Gastroesophageal sphincter (tissue), 4 donors: Measurements from ENCODE around the gene MAL. TPM values are rescaled to one million over a fixed set of nuclear protein-coding genes. Genes with fewer than 3 reads are reported as not detected.

Source experiments
- ATAC-seq: fragments of 150-250 bp; one replicate; pipeline ENCODE4 v1.9.1; 2016; ENCODE audit warnings: mild to moderate bottlenecking, moderate library complexity
- H3K27ac ChIP-seq, 4 donors: fragments of 200-600 bp; sonication (generic) in 3 of 4; 1 replicate in 3 of 4; 2 replicates in 1 of 4; pipeline ENCODE4 v1.5.1; 2016 to 2019
- H3K27me3 ChIP-seq: fragments of 200-600 bp; sonication (generic); one replicate; pipeline ENCODE4 v1.5.1; 2019
- H3K36me3 ChIP-seq, 2 donors: fragments of 200-600 bp; sonication (generic); one replicate each; pipeline ENCODE4 v1.5.1; 2019; ENCODE audit warnings: control low read depth in 1 of 2
- H3K4me1 ChIP-seq, 3 donors: fragments of 200-600 bp; sonication (generic); 1 replicate in 2 of 3; 2 replicates in 1 of 3; pipeline ENCODE4 v1.5.1; 2016 to 2019; ENCODE audit warnings: control low read depth in 2 of 3
- H3K4me3 ChIP-seq, 2 donors: fragments of 200-600 bp; sonication (generic); one replicate each; pipeline ENCODE4 v1.5.1; 2019; ENCODE audit warnings: mild to moderate bottlenecking in 1 of 2, moderate library complexity in 1 of 2
- H3K9me3 ChIP-seq, 3 donors: fragments of 200-600 bp; sonication (generic); one replicate each; pipeline ENCODE4 v1.5.1; 2017 to 2019; ENCODE audit warnings: control low read depth in 2 of 3
- CTCF ChIP-seq, 4 experiments: fragments of 200-600 bp in 2 of 4; fragments of 450-650 bp in 2 of 4; sonication (generic) in 1 of 4; IDR thresholded peaks; one replicate each; pipeline ENCODE4 v1.5.1; 2017 to 2019; ENCODE audit warnings: antibody characterized with exemption in 4 of 4, mild to moderate bottlenecking in 2 of 4, moderate library complexity in 2 of 4
- EP300 ChIP-seq: sonication (generic); formaldehyde crosslinking; IDR thresholded peaks from one replicate; pipeline ENCODE4 v1.6.1; 2017; ENCODE audit warnings: antibody characterized with exemption, mild to moderate bottlenecking
- POLR2A ChIP-seq, 2 donors: fragments of 450-650 bp; IDR thresholded peaks; one replicate each; pipeline ENCODE4 v1.6.1; 2017; ENCODE audit warnings: antibody characterized with exemption in 2 of 2, mild to moderate bottlenecking in 2 of 2, moderate library complexity in 1 of 2
- POLR2AphosphoS5 ChIP-seq: sonication (generic); formaldehyde crosslinking; IDR thresholded peaks from one replicate; pipeline ENCODE4 v1.6.1; 2017; ENCODE audit warnings: antibody characterized with exemption
- WGBS, 2 donors: methylation state at CpG; one replicate each; pipeline ENCODE4 v1.1.5; 2018; ENCODE audit warnings: low coverage in 1 of 2; 5-methylcytosine and 5-hydroxymethylcytosine counted together
- total RNA-seq, 4 donors: library from RNA; depleted of rRNA; stranded (reverse); fragments of >200 nt; gene quantifications; one replicate each; pipeline ENCODE4 v1.1.0, GENCODE V29; 2016

MAL gene
- total RNA-seq, 4 donors from 2014 or later: 21.3 to 39.8 (median 32.0) TPM

DNA sequence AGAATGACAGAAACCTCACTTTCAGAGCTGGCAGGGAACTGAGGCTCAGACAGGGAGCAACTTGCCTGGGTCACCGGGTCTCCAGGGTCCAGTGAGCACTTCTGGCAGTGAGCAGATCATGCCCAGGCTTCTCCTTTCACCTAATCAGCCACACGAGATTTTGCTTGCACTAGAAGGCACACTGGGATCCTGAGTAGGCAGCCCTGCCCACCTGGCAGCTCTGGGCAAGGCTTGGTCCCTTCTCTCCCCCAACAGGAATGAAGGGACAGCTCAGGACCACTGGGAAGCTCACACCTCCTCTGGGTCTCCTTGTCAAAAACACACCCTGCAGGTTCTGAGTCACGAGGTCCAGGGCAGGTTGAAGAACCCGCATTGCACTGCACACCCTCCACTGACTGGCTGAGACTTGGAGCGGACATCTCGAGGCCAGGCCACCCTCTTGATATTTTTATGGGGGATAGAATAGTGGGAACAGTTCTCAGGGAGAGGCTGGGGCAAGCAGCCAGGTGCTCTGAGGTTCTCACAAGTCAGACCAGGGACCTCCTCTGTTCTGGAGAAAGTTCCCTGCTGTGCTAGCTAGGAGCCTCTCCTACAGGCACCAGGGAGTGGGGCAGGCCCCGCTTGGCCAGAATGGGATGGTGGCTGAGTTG lies 5.7 kb downstream of the MAL start:
- Histone ChIP-seq H3K27me3 (peaks cover 66% of the 10 kb centered on the region), H3K9me3 (no peaks in the 10 kb centered on the region), H3K36me3 (no peaks in the 10 kb centered on the region), H3K4me1 (peaks cover 0 to 13% (median under 1%) of the 10 kb centered on the region in 3 donors), H3K27ac (peak overlapping the region in 1 of 4 donors; percentile 11), H3K4me3 (no peak overlapping the region)
- no peak for ATAC-seq
- no peak for TF ChIP-seq CTCF (IDR thresholded peaks at IDR 0.05)
- no peak for TF ChIP-seq POLR2A (IDR thresholded peaks at IDR 0.05)
- no peak for TF ChIP-seq EP300
- TF ChIP-seq POLR2AphosphoS5: no peak
- 83% methylated on average over 1 of the region's 7 CpGs; no CpG with 5 or more reads in 1 of the 2 donors for WGBS, 2 donors

GRCh38 chr2:95031726-95032116 lies 6.2 kb downstream of the MAL start:
- H3K27me3 ChIP-seq: peaks cover 61% of the 10 kb centered on the region
- no peaks in the 10 kb centered on the region for H3K9me3 ChIP-seq
- no peak for TF ChIP-seq POLR2A (IDR thresholded peaks at IDR 0.05)
- TF ChIP-seq POLR2AphosphoS5: no peak
- no peak for TF ChIP-seq CTCF (IDR thresholded peaks at IDR 0.05)
- TF ChIP-seq EP300: no peak
- H3K4me3 ChIP-seq: no peak overlapping the region
- 40% methylated on average over 1 of the region's 1 CpG; no CpG with 5 or more reads in 1 of the 2 donors for WGBS, 2 donors
- H3K4me1 ChIP-seq: peaks cover 0 to 7% (median 0%) of the 10 kb centered on the region in 3 donors
- H3K27ac ChIP-seq: peak overlapping the region in 1 of 4 donors; percentile 11
- no peak for ATAC-seq
- no peaks in the 10 kb centered on the region for H3K36me3 ChIP-seq

DNA sequence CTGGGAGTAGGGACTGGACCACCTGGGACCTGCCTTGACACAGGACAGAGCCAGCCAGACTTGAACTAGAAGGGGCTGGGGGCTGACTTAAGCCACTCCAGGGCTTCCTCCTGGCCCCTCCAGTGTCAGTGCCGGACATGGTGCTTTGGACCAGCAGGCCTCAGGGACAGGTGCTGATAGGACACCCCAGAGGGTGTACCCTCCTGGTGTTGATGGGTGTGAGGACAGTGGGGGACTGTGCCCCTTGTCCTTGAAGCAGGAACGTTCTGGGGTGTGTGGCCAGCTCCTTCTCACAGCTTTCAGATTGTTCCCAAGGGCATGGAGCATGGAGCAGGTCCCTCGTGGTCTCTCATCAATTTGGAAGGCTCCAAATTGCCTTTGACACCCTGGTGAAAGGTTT lies 6.8 kb downstream of the MAL start:
- no peak for TF ChIP-seq EP300
- no peak for TF ChIP-seq CTCF (IDR thresholded peaks at IDR 0.05)
- TF ChIP-seq POLR2A (IDR thresholded peaks at IDR 0.05): no peak
- TF ChIP-seq POLR2AphosphoS5: no peak
- no peak overlapping the region for H3K27ac ChIP-seq

GRCh38 chr2:95032868-95033603 lies 7.5 kb downstream of the MAL start:
- H3K27ac ChIP-seq: no peak overlapping the region
- no peaks in the 10 kb centered on the region for H3K36me3 ChIP-seq
- no peak for TF ChIP-seq EP300
- no peak for TF ChIP-seq POLR2AphosphoS5
- no peak for TF ChIP-seq CTCF (IDR thresholded peaks at IDR 0.05)
- TF ChIP-seq POLR2A (IDR thresholded peaks at IDR 0.05): no peak
- 59 to 73% methylated on average over 2 to 15 of the region's 16 CpGs for WGBS, 2 donors
- no peak for ATAC-seq
- peaks cover 0 to 4% (median 0%) of the 10 kb centered on the region in 3 donors for H3K4me1 ChIP-seq
- peaks cover 47% of the 10 kb centered on the region for H3K27me3 ChIP-seq
- H3K9me3 ChIP-seq: no peaks in the 10 kb centered on the region
- no peak overlapping the region for H3K4me3 ChIP-seq

More for the DNA sequence above, 6.8 kb downstream of the MAL start:
- Histone ChIP-seq H3K36me3 (no peaks in the 10 kb centered on the region), H3K4me3 (no peak overlapping the region), H3K4me1 (peaks cover 0 to 4% (median 0%) of the 10 kb centered on the region in 3 donors), H3K27me3 (peaks cover 54% of the 10 kb centered on the region), H3K9me3 (no peaks in the 10 kb centered on the region)
- WGBS, 2 donors: no CpG with 5 or more reads among the region's 3 CpGs
- no peak for ATAC-seq
